ENCODE data around the gene HUS1B. TPM values are rescaled to one million over a fixed set of nuclear protein-coding genes. Genes with fewer than 3 reads are reported as not detected.

Gene HUS1B
- total RNA-seq, 2 experiments from 2014 or later: 2.2 to 3.1 TPM

DNA sequence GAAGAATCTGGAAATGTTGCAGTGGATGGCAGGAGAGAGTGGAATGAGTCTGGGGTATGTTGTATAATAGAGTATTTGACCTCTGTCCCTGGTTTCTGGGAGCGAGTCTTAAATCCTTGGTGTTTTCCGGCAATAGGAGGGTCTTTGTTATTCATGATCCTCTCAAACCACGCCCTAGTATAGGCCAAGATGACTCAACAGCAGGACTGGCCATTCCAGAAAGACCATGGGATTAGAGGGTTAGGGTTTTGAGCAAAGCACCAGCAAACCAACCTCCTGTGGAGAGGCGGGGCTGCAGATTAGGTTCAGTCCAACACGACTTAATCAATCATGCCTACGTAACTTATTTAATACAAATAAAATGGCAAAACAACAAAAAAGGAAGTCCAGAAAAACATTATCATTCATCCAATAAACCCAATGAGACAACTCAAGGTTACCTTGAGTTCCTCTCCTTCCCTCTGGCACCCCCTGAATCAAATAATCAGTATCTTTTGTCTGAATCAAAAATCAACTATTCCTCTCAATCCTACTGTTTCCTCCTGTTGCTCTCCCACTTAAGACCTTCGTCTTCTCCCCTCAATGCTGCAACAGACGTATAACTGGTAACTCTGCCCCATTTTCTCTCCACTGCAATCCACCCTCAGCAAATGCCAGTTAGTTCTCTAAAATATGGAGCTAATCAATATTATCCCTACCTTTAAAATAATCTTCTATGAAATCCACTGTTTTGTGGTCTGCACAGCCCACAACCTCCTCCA, 15.5 kb downstream of the HUS1B start:
- Histone ChIP-seq H3K4me1 (ENCODE audit: insufficient read depth, low read length) (peaks cover 3% of the 10 kb centered on the region), H3K27me3 (ENCODE audit: control insufficient read depth in 1 of 2, insufficient read depth in 2 of 2, low read length in 2 of 2) (no peaks in the 10 kb centered on the region), H3K27ac (ENCODE audit: low read depth in 1 of 2, low read length in 2 of 2) (no peak overlapping the region), H3K9me3 (ENCODE audit: control insufficient read depth in 1 of 2, insufficient read depth in 1 of 2, low read length in 2 of 2) (no peaks in the 10 kb centered on the region), H3K4me3 (ENCODE audit: low read length) (no peak overlapping the region), H3K36me3 (ENCODE audit: insufficient read depth, low read length) (peaks cover 13% of the 10 kb centered on the region)
- Mint-ChIP-seq H3K27ac (no peak overlapping the region), H3K4me3 (no peak overlapping the region), H3K9me3 (no peaks in the 10 kb centered on the region), H3K36me3 (ENCODE audit: low read depth) (peaks cover 27% of the 10 kb centered on the region), H3K4me1 (ENCODE audit: low read depth) (peaks cover 36% of the 10 kb centered on the region), H3K27me3 (no peaks in the 10 kb centered on the region)
- CTCF ChIA-PET: no interaction called here
- POLR2A ChIA-PET: interaction anchor here (0.8 kb wide), 1 partner anchor 39 kb away, joined by 3 read pairs; no protein-coding TSS in a partner anchor
- ATAC-seq (ENCODE audit: poor library complexity): no peak
- TF ChIP-seq, protein P1, sequence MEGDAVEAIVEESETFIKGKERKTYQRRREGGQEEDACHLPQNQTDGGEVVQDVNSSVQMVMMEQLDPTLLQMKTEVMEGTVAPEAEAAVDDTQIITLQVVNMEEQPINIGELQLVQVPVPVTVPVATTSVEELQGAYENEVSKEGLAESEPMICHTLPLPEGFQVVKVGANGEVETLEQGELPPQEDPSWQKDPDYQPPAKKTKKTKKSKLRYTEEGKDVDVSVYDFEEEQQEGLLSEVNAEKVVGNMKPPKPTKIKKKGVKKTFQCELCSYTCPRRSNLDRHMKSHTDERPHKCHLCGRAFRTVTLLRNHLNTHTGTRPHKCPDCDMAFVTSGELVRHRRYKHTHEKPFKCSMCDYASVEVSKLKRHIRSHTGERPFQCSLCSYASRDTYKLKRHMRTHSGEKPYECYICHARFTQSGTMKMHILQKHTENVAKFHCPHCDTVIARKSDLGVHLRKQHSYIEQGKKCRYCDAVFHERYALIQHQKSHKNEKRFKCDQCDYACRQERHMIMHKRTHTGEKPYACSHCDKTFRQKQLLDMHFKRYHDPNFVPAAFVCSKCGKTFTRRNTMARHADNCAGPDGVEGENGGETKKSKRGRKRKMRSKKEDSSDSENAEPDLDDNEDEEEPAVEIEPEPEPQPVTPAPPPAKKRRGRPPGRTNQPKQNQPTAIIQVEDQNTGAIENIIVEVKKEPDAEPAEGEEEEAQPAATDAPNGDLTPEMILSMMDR (IDR thresholded peaks at IDR 0.05): no peak
- intact Hi-C loops (cut with DNase I, micrococcal nuclease): no loop called here
- no peak for DNase-seq

DNA sequence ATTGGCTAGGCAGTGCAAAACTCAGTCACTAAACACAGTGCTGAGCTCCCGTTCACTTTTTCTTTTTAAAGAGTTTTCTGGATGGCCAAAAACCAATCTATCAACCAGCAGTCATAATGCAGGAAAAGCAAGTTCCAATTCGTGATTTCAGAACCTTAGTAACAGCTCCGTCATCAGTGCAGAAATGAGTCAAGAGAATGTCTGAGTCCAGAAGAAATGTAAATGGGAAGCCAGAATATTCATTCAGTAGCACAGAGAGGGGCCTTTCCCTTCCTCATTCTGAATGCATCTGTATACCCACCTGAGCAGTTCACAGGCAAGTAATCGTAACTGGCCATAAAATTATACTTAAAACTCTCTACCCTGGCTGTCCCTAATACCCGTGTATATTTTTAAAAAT, 20.4 kb downstream of the HUS1B start:
- Histone ChIP-seq H3K9me3 (ENCODE audit: control insufficient read depth in 1 of 2, insufficient read depth in 1 of 2, low read length in 2 of 2) (no peaks in the 10 kb centered on the region), H3K36me3 (ENCODE audit: insufficient read depth, low read length) (peaks cover 26% of the 10 kb centered on the region), H3K4me1 (ENCODE audit: insufficient read depth, low read length) (no peaks in the 10 kb centered on the region), H3K27ac (ENCODE audit: low read depth in 1 of 2, low read length in 2 of 2) (no peak overlapping the region), H3K27me3 (ENCODE audit: control insufficient read depth in 1 of 2, insufficient read depth in 2 of 2, low read length in 2 of 2) (no peaks in the 10 kb centered on the region), H3K4me3 (ENCODE audit: low read length) (no peak overlapping the region)
- intact Hi-C loops (cut with DNase I, micrococcal nuclease): no loop called here
- ChIA-PET POLR2A (no interaction called here), CTCF (no interaction called here)
- Mint-ChIP-seq H3K27me3 (no peaks in the 10 kb centered on the region), H3K4me1 (ENCODE audit: low read depth) (peaks cover 5% of the 10 kb centered on the region), H3K27ac (no peak overlapping the region), H3K4me3 (no peak overlapping the region), H3K36me3 (ENCODE audit: low read depth) (peaks cover 68% of the 10 kb centered on the region), H3K9me3 (no peaks in the 10 kb centered on the region)
- DNase-seq: no peak
- TF ChIP-seq, protein P1 (IDR thresholded peaks at IDR 0.05): no peak
- ATAC-seq (ENCODE audit: poor library complexity): no peak

DNA sequence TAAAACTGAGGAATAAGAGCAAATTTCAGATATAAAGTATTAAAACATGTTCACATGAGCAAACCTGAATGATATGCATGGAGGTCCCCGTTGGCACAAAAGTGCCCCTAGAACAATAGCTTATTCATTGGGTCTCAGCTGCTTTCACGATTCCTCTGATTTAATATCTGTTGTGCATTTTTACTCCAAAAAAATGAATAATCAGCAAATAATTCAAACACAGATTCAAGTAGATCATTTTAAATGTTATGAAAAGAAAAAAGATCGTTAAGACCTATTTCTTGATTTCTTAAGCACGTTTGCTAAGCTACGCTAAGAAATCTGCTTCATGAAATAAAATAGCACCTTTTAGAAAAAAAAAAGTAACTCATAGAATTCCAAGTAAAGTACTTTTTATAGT, 21.7 kb downstream of the HUS1B start:
- H3K4me1 Mint-ChIP-seq (ENCODE audit: low read depth): peaks cover 4% of the 10 kb centered on the region
- H3K27me3 Mint-ChIP-seq: no peaks in the 10 kb centered on the region
- no peaks in the 10 kb centered on the region for H3K4me1 ChIP-seq (ENCODE audit: insufficient read depth, low read length)
- H3K4me3 ChIP-seq (ENCODE audit: low read length): no peak overlapping the region
- no peaks in the 10 kb centered on the region for H3K9me3 ChIP-seq (ENCODE audit: control insufficient read depth in 1 of 2, insufficient read depth in 1 of 2, low read length in 2 of 2)
- H3K27me3 ChIP-seq (ENCODE audit: control insufficient read depth in 1 of 2, insufficient read depth in 2 of 2, low read length in 2 of 2): no peaks in the 10 kb centered on the region
- peaks cover 65% of the 10 kb centered on the region for H3K36me3 Mint-ChIP-seq (ENCODE audit: low read depth)
- no peak overlapping the region for H3K27ac Mint-ChIP-seq
- TF ChIP-seq, protein P1 (IDR thresholded peaks at IDR 0.05): no peak
- ATAC-seq (ENCODE audit: poor library complexity): no peak
- H3K27ac ChIP-seq (ENCODE audit: low read depth in 1 of 2, low read length in 2 of 2): no peak overlapping the region
- H3K36me3 ChIP-seq (ENCODE audit: insufficient read depth, low read length): peaks cover 26% of the 10 kb centered on the region
- ChIA-PET POLR2A (no interaction called here), CTCF (no interaction called here)
- intact Hi-C loops (cut with DNase I, micrococcal nuclease): no loop called here
- no peaks in the 10 kb centered on the region for H3K9me3 Mint-ChIP-seq
- H3K4me3 Mint-ChIP-seq: no peak overlapping the region
- DNase-seq: no peak

All from CD4-positive, alpha-beta T cell (primary cell).